Measurements from ENCODE around the gene PRR33. TPM values are rescaled to one million over a fixed set of nuclear protein-coding genes. Genes with fewer than 3 reads are reported as not detected.

Gene PRR33
- total and polyA plus RNA-seq, 9 of the 15 experiments (the other 6 are each of a cell fraction or from before 2014, with no cell fraction given) = not detected

DNA sequence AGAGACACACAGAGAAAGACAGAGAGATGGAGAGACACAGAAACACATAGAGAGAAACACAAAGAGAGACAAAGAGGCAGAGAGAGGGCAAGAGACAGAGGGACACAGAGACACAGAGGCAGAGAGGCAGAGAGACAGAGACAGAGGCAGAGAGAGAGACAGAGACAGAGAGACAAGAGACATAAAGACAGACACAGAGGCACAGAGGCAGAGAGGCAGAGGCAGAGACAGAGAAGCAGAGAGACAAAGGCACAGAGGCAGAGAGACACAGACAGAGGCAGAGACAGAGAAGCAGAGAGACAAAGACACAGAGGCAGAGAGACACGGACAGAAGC is 46.6 kb downstream of the PRR33 start (continued):
- TF ChIP-seq ETV6 (IDR thresholded peaks at IDR 0.05; ENCODE audit: borderline replicate concordance in 1 of 2, low read depth in 2 of 2, low read length in 1 of 2) (no peak), ETV6 (CRISPR knock-in tag; IDR thresholded peaks at IDR 0.05; ENCODE audit: borderline replicate concordance) (no peak), CSDE1 (IDR thresholded peaks at IDR 0.05) (0 out of 4 replicates have a peak, but pooled peaks of 1 of the 2 experiments have one; percentile 64), MIER1 (IDR thresholded peaks at IDR 0.05; ENCODE audit: low read depth) (no peak), HOXB6 (CRISPR knock-in tag; IDR thresholded peaks at IDR 0.05; ENCODE audit: borderline replicate concordance) (no peak), NFE2L1 (tag; IDR thresholded peaks at IDR 0.05; ENCODE audit: borderline replicate concordance, low read depth) (no peak), ADNP (tag; IDR thresholded peaks at IDR 0.05) (peak; percentile 28; the same call in 1 of the 2 replicates), HNRNPH1 (optimal IDR thresholded peaks at IDR 0.05; ENCODE audit: low read depth, low read length) (no peak), PHF20 (IDR thresholded peaks at IDR 0.05; ENCODE audit: partially characterized antibody) (peak; percentile 8), FOXK2 (conservative IDR thresholded peaks at IDR 0.05 in 1 of 2, IDR thresholded peaks at IDR 0.05 in 1 of 2; ENCODE audit: low read depth in 2 of 2) (0 out of 4 replicates have a peak, but pooled peaks of 1 of the 2 experiments have one; percentile 1), SMARCA4 (IDR thresholded peaks at IDR 0.05) (no peak), SRSF1 (IDR thresholded peaks at IDR 0.05; ENCODE audit: low read depth, low read length) (no peak), ARID2 (IDR thresholded peaks at IDR 0.05) (0 out of 2 replicates have a peak, but pooled peaks have one; percentile 4), CBFA2T2 (conservative IDR thresholded peaks at IDR 0.05) (no peak), ZNF133 (CRISPR knock-in tag; IDR thresholded peaks at IDR 0.05) (no peak), SMARCA5 (IDR thresholded peaks at IDR 0.05) (no peak; the same call in 1 of the 2 replicates), NCOA4 (IDR thresholded peaks at IDR 0.05; ENCODE audit: partially characterized antibody) (peak; percentile 3), ZFX (CRISPR knock-in tag; IDR thresholded peaks at IDR 0.05) (no peak), TSC22D4 (tag; IDR thresholded peaks at IDR 0.05) (no peak), TOE1 (IDR thresholded peaks at IDR 0.05; ENCODE audit: borderline replicate concordance) (0 out of 2 replicates have a peak, but pooled peaks have one; percentile 8), TOE1 (CRISPR knock-in tag; IDR thresholded peaks at IDR 0.05; ENCODE audit: borderline replicate concordance, low read depth) (no peak)
- TF ChIP-seq, protein P1, sequence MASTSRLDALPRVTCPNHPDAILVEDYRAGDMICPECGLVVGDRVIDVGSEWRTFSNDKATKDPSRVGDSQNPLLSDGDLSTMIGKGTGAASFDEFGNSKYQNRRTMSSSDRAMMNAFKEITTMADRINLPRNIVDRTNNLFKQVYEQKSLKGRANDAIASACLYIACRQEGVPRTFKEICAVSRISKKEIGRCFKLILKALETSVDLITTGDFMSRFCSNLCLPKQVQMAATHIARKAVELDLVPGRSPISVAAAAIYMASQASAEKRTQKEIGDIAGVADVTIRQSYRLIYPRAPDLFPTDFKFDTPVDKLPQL (IDR thresholded peaks at IDR 0.05; ENCODE audit: extremely low read depth, insufficient read length) = no peak
- TF ChIP-seq, protein P2, sequence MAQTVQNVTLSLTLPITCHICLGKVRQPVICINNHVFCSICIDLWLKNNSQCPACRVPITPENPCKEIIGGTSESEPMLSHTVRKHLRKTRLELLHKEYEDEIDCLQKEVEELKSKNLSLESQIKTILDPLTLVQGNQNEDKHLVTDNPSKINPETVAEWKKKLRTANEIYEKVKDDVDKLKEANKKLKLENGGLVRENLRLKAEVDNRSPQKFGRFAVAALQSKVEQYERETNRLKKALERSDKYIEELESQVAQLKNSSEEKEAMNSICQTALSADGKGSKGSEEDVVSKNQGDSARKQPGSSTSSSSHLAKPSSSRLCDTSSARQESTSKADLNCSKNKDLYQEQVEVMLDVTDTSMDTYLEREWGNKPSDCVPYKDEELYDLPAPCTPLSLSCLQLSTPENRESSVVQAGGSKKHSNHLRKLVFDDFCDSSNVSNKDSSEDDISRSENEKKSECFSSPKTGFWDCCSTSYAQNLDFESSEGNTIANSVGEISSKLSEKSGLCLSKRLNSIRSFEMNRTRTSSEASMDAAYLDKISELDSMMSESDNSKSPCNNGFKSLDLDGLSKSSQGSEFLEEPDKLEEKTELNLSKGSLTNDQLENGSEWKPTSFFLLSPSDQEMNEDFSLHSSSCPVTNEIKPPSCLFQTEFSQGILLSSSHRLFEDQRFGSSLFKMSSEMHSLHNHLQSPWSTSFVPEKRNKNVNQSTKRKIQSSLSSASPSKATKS (CRISPR knock-in tag; IDR thresholded peaks at IDR 0.05) = no peak

All from K562 (cell line).